ENCODE data around the gene OSGEP. TPM values are rescaled to one million over a fixed set of nuclear protein-coding genes. Genes with fewer than 3 reads are reported as not detected.

The OSGEP gene
- total RNA-seq, 4 donors from 2014 or later, result 26.7 to 146 (median 64.7) TPM

GRCh38 chr14:20403521-20403920, 51.1 kb downstream of the OSGEP start:
- 84 to 94% methylated on average over 8 to 10 of the region's 11 CpGs for WGBS, 2 donors (ENCODE audit: low coverage in 1 of 2)

GRCh38 chr14:20400965-20401593, 53.5 kb downstream of the OSGEP start:
- WGBS, 2 donors (ENCODE audit: low coverage in 1 of 2), result 83 to 92% methylated on average over 3 to 10 of the region's 10 CpGs
- in situ Hi-C loops (cut with MboI; ENCODE audit: low pct_ligation_motif_present in 1 of 4, low pct_unique_long_range_greater_than_20kb in 1 of 4, low sequenced_read_pairs in 3 of 4) (loop anchor here in 1 of 4 donors (25.0 kb wide), 1 partner anchor 211 kb away; no protein-coding TSS in a partner anchor), intact Hi-C loops (cut with DNase I; ENCODE audit: low total_unique reads) (no loop called here)
- TF ChIP-seq POLR2AphosphoS5 (IDR thresholded peaks at IDR 0.05), result peak in 1 of 3 donors; percentile 13
- TF ChIP-seq, protein P1, sequence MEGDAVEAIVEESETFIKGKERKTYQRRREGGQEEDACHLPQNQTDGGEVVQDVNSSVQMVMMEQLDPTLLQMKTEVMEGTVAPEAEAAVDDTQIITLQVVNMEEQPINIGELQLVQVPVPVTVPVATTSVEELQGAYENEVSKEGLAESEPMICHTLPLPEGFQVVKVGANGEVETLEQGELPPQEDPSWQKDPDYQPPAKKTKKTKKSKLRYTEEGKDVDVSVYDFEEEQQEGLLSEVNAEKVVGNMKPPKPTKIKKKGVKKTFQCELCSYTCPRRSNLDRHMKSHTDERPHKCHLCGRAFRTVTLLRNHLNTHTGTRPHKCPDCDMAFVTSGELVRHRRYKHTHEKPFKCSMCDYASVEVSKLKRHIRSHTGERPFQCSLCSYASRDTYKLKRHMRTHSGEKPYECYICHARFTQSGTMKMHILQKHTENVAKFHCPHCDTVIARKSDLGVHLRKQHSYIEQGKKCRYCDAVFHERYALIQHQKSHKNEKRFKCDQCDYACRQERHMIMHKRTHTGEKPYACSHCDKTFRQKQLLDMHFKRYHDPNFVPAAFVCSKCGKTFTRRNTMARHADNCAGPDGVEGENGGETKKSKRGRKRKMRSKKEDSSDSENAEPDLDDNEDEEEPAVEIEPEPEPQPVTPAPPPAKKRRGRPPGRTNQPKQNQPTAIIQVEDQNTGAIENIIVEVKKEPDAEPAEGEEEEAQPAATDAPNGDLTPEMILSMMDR (IDR thresholded peaks at IDR 0.05), result no peak
- H3K9me3 ChIP-seq, result no peaks in the 10 kb centered on the region
- H3K4me3 ChIP-seq, result no peak overlapping the region
- H3K36me3 ChIP-seq, result peaks cover 1 to 80% (median 33%) of the 10 kb centered on the region in 4 donors
- DNase-seq, result no peak
- H3K27ac ChIP-seq, result peak overlapping the region in 1 of 4 donors; percentile 30
- H3K27me3 ChIP-seq, result no peaks in the 10 kb centered on the region
- no peaks in the 10 kb centered on the region for H3K4me1 ChIP-seq

More at GRCh38 chr14:20403521-20403920, 51.1 kb downstream of the OSGEP start:
- intact Hi-C loops (cut with DNase I; ENCODE audit: low total_unique reads), result no loop called here
- no peak overlapping the region for H3K4me3 ChIP-seq
- in situ Hi-C loops (cut with MboI; ENCODE audit: low pct_ligation_motif_present in 1 of 4, low pct_unique_long_range_greater_than_20kb in 1 of 4, low sequenced_read_pairs in 3 of 4), result loop anchor here in 1 of 4 donors (25.0 kb wide), 1 partner anchor 209 kb away; no protein-coding TSS in a partner anchor
- no peak for TF ChIP-seq POLR2A (IDR thresholded peaks at IDR 0.05)
- TF ChIP-seq, protein P1 (IDR thresholded peaks at IDR 0.05), result no peak
- no peak for DNase-seq
- no peaks in the 10 kb centered on the region for H3K4me1 ChIP-seq
- H3K27ac ChIP-seq, result no peak overlapping the region
- peaks cover 1 to 75% (median 37%) of the 10 kb centered on the region in 4 donors for H3K36me3 ChIP-seq
- no peaks in the 10 kb centered on the region for H3K27me3 ChIP-seq
- no peaks in the 10 kb centered on the region for H3K9me3 ChIP-seq

GRCh38 chr14:20400589-20400964, 54.0 kb downstream of the OSGEP start:
- WGBS, 2 donors (ENCODE audit: low coverage in 1 of 2), result 97 to 100% methylated on average over 1 of the region's 1 CpG
- Histone ChIP-seq H3K36me3 (peaks cover 0 to 80% (median 32%) of the 10 kb centered on the region in 4 donors), H3K4me1 (no peaks in the 10 kb centered on the region), H3K27ac (peak overlapping the region in 1 of 4 donors; percentile 30), H3K9me3 (no peaks in the 10 kb centered on the region), H3K4me3 (no peak overlapping the region), H3K27me3 (no peaks in the 10 kb centered on the region)
- no peak for DNase-seq
- no peak for TF ChIP-seq EP300 (IDR thresholded peaks at IDR 0.05; ENCODE audit: low read depth)
- intact Hi-C loops (cut with DNase I; ENCODE audit: low total_unique reads) (no loop called here), in situ Hi-C loops (cut with MboI; ENCODE audit: low pct_ligation_motif_present in 1 of 4, low pct_unique_long_range_greater_than_20kb in 1 of 4, low sequenced_read_pairs in 3 of 4) (loop anchor here in 1 of 4 donors (25.0 kb wide), 1 partner anchor 212 kb away; no protein-coding TSS in a partner anchor)

DNA sequence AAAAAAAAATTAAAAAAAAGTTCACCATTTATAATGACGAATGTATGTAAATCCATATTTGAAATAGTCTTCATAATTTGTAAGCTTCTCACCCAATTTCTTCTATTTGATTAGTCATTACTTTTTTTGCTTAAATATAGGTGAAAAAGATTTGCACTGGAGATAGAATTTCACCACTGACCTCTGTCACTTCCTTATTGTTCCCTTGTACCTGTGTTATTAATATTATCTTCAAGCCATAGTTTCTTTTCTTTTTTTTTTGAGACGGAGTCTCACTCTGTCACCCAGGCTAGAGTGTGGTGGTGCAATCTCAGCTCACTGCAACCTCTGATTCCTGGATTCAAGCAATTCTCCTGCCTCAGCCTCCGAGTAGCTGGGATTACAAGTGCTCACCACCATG, 57.1 kb downstream of the OSGEP start:
- no peak overlapping the region for H3K4me3 ChIP-seq
- no peaks in the 10 kb centered on the region for H3K4me1 ChIP-seq
- no peaks in the 10 kb centered on the region for H3K27me3 ChIP-seq
- H3K27ac ChIP-seq, result no peak overlapping the region
- in situ Hi-C loops (cut with MboI; ENCODE audit: low pct_ligation_motif_present in 1 of 4, low pct_unique_long_range_greater_than_20kb in 1 of 4, low sequenced_read_pairs in 3 of 4), result no loop called here
- intact Hi-C loops (cut with DNase I; ENCODE audit: low total_unique reads), result no loop called here
- no peak for DNase-seq
- TF ChIP-seq, protein P1 (IDR thresholded peaks at IDR 0.05), result no peak
- TF ChIP-seq EP300 (IDR thresholded peaks at IDR 0.05; ENCODE audit: low read depth), result no peak
- TF ChIP-seq POLR2AphosphoS5 (IDR thresholded peaks at IDR 0.05), result no peak
- TF ChIP-seq POLR2A (IDR thresholded peaks at IDR 0.05), result no peak
- peaks cover 0 to 80% (median 33%) of the 10 kb centered on the region in 4 donors for H3K36me3 ChIP-seq
- WGBS, 2 donors (ENCODE audit: low coverage in 1 of 2), result 81 to 91% methylated on average over 2 to 3 of the region's 3 CpGs
- H3K9me3 ChIP-seq, result no peaks in the 10 kb centered on the region

Small RNAs within 50 kb of the gene (small RNA-seq; reads per million reads assigned to genes)
- gene RNA5SP382, result 0.12 to 0.84 (median 0.54) reads per million in 4 donors

Other genes with a start within 250 kb of the OSGEP start
- gene OR11H6, start 231.1 kb downstream of the OSGEP start, total RNA-seq, result not detected
- gene OR11H7, start 225.8 kb downstream of the OSGEP start, total RNA-seq, result not detected
- gene OR11H4, start 215.5 kb downstream of the OSGEP start, total RNA-seq, result not detected
- 10 to 100 TPM in 2 of 4 donors, 1 to 10 TPM in 2; 5.6 to 14.9 (median 9.7) TPM for gene TTC5, start 148.9 kb downstream of the OSGEP start, total RNA-seq
- 10 to 100 TPM; 11.9 to 38.3 (median 23.9) TPM for gene CCNB1IP1, start 121.5 kb downstream of the OSGEP start, total RNA-seq
- 10 to 100 TPM in 2 of 4 donors, 1 to 10 TPM in 2; 4.4 to 96.5 (median 9.1) TPM for gene PARP2, start 111.2 kb downstream of the OSGEP start, total RNA-seq
- 100 to 1,000 TPM in 1 of 4 donors, 10 to 100 TPM in 3; 72.2 to 216 (median 79.9) TPM for gene TEP1, start 41.3 kb downstream of the OSGEP start, total RNA-seq
- under 1 TPM in 2 of 4 donors, not detected in 2; 0.16 to 0.27 TPM for gene KLHL33, start 18.6 kb downstream of the OSGEP start, total RNA-seq
- 100 to 1,000 TPM; 108 to 120 (median 111) TPM for gene APEX1, start 414 bp upstream of the OSGEP start, total RNA-seq
- gene PIP4P1, start 6.6 kb upstream of the OSGEP start, total RNA-seq, result 10 to 100 TPM; 18.7 to 49.4 (median 31.1) TPM
- gene PNP, start 14.6 kb upstream of the OSGEP start, total RNA-seq, result 10 to 100 TPM; 18.9 to 62.1 (median 32.7) TPM
- not detected for gene RNASE10, start 50.7 kb upstream of the OSGEP start, total RNA-seq
- gene RNASE9, start 106.2 kb upstream of the OSGEP start, total RNA-seq, result not detected
- not detected for gene RNASE11, start 133.2 kb upstream of the OSGEP start, total RNA-seq
- gene RNASE12, start 136.6 kb upstream of the OSGEP start, total RNA-seq, result not detected
- gene OR6S1, start 186.9 kb upstream of the OSGEP start, total RNA-seq, result not detected
- 10 to 100 TPM; 24.7 to 78.9 (median 76.5) TPM for gene RNASE4, start 229.7 kb upstream of the OSGEP start, total RNA-seq
- gene ANG, start 234.0 kb upstream of the OSGEP start, total RNA-seq, result 10 to 100 TPM; 10.5 to 37.1 (median 25.7) TPM